Fibroblast of skin of right biceps (primary cell): Measurements from ENCODE around the gene HRH1.
"Not testable (repeated sequence)": the region's sequence is repeated elsewhere in the genome, so short reads cannot be mapped to it uniquely, and the experiment has no call there.

Experiments used
- DNase-seq: peaks from one replicate; pipeline ENCODE4 v3.0.0-alpha.2; 2013

Gene HRH1

GRCh38 chr3:11245827-11246662 is 91.8 kb downstream of the HRH1 start:
- DNase-seq: no peak

- DNase-seq: no peak
These were observed 92.3 kb downstream of the HRH1 start for GRCh38 chr3:11246663-11246970.

GRCh38 chr3:11247362-11247761 is 93.1 kb downstream of the HRH1 start:
- DNase-seq: no peak

- no peak for DNase-seq
These were observed 94.3 kb downstream of the HRH1 start for GRCh38 chr3:11248596-11248995.

- DNase-seq: no peak
These were observed 96.9 kb downstream of the HRH1 start for GRCh38 chr3:11250902-11251806.

- DNase-seq: no peak
These were observed 97.5 kb downstream of the HRH1 start for GRCh38 chr3:11251807-11252176.

- no peak for DNase-seq
These were observed 100.6 kb downstream of the HRH1 start for GRCh38 chr3:11254876-11255275.

- not testable (repeated sequence) for DNase-seq
These were observed 101.2 kb downstream of the HRH1 start for GRCh38 chr3:11255537-11255936.

- DNase-seq: no peak
These were observed 104.7 kb downstream of the HRH1 start for GRCh38 chr3:11258958-11259357.

GRCh38 chr3:11260460-11260859 is 106.2 kb downstream of the HRH1 start:
- no peak for DNase-seq

- DNase-seq: no peak
These were observed 114.7 kb downstream of the HRH1 start for GRCh38 chr3:11269007-11269406.

GRCh38 chr3:11271986-11272904 is 118.0 kb downstream of the HRH1 start, which contains the start of gene ATG7:
ATG7 (plus strand) TSS chr3:11272397; CDS start chr3:11298696, 26,299 bp downstream.
- peak; percentile 97 for DNase-seq

- DNase-seq: no peak
These were observed 118.7 kb downstream of the HRH1 start for GRCh38 chr3:11272906-11273574.

GRCh38 chr3:11273891-11274291 is 119.6 kb downstream of the HRH1 start:
- no peak for DNase-seq

- DNase-seq: no peak
These were observed 120.4 kb downstream of the HRH1 start for GRCh38 chr3:11274566-11275142.

GRCh38 chr3:11275926-11276325 is 121.6 kb downstream of the HRH1 start:
- no peak for DNase-seq

- DNase-seq: no peak
These were observed 122.6 kb downstream of the HRH1 start for GRCh38 chr3:11276901-11277300.

- DNase-seq: no peak
These were observed 128.2 kb downstream of the HRH1 start for GRCh38 chr3:11282250-11283138.

GRCh38 chr3:11283139-11283475 is 128.8 kb downstream of the HRH1 start:
- no peak for DNase-seq

- no peak for DNase-seq
These were observed 129.7 kb downstream of the HRH1 start for GRCh38 chr3:11284011-11284410.

GRCh38 chr3:11285471-11285870 is 131.2 kb downstream of the HRH1 start:
- DNase-seq: no peak
